DOHH2 (cell line): ENCODE measurements around the gene SLC7A11.

Experiments
- H3F3A ChIP-seq: fragments of 200-600 bp; sonication (generic), shearing (Covaris generic); 2 replicates; pipeline ENCODE4 v1.6.0; 2016; ENCODE audit warnings: antibody characterized with exemption, mild to moderate bottlenecking; ENCODE audit not compliant: control insufficient read depth, insufficient read depth
- H3K27ac ChIP-seq: fragments of 200-600 bp; sonication (generic); 2 replicates; pipeline ENCODE4 v1.5.1; 2014; ENCODE audit warnings: low read depth, mild to moderate bottlenecking, low read length, moderate library complexity
- H3K27me3 ChIP-seq: fragments of 200-600 bp; sonication (generic); 2 replicates; pipeline ENCODE4 v1.6.1; 2014; ENCODE audit warnings: mild to moderate bottlenecking, low read length, mixed read lengths; ENCODE audit not compliant: control insufficient read depth
- H3K36me3 ChIP-seq: fragments of 200-600 bp; sonication (generic); 2 replicates; pipeline ENCODE4 v1.6.1; 2014; ENCODE audit warnings: mild to moderate bottlenecking, low read length, moderate library complexity, mixed read lengths; ENCODE audit not compliant: control insufficient read depth
- H3K4me1 ChIP-seq: fragments of 200-600 bp; sonication (generic); 2 replicates; pipeline ENCODE4 v1.6.1; 2014; ENCODE audit warnings: mild to moderate bottlenecking, low read length, mixed read lengths; ENCODE audit not compliant: control insufficient read depth
- H3K4me2 ChIP-seq: fragments of 200-600 bp; sonication (generic); 2 replicates; pipeline ENCODE4 v1.6.0; 2014; ENCODE audit warnings: mild to moderate bottlenecking, low read length, moderate library complexity
- H3K4me3 ChIP-seq: fragments of 200-600 bp; sonication (generic); 2 replicates; pipeline ENCODE4 v1.5.1; 2014; ENCODE audit warnings: mild to moderate bottlenecking, low read length, mixed read lengths
- H3K79me2 ChIP-seq: fragments of 200-600 bp; sonication (generic); 2 replicates; pipeline ENCODE4 v1.6.1; 2014; ENCODE audit warnings: mild to moderate bottlenecking, low read length, mixed read lengths; ENCODE audit not compliant: control insufficient read depth
- H3K9me2 ChIP-seq: fragments of 200-600 bp; sonication (generic); replicated peaks from 2 replicates; pipeline ENCODE4 v1.6.1; 2014; ENCODE audit warnings: mild to moderate bottlenecking, low read length, mixed read lengths; ENCODE audit not compliant: control insufficient read depth
- H3K9me3 ChIP-seq: fragments of 200-600 bp; sonication (generic); 2 replicates; pipeline ENCODE4 v1.6.1; 2014; ENCODE audit warnings: antibody characterized with exemption, low read length, mixed read lengths; ENCODE audit not compliant: control insufficient read depth, insufficient read depth
- H4K20me1 ChIP-seq: fragments of 200-600 bp; sonication (generic); 2 replicates; pipeline ENCODE4 v1.6.0; 2014; ENCODE audit warnings: low read depth, mild to moderate bottlenecking, antibody characterized with exemption, low read length, moderate library complexity; ENCODE audit not compliant: control insufficient read depth, insufficient read depth
- EZH2phosphoT487 ChIP-seq: fragments of 200-600 bp; sonication (generic); IDR thresholded peaks from 2 replicates; pipeline ENCODE4 v1.6.1; 2017; ENCODE audit warnings: borderline replicate concordance, mild to moderate bottlenecking, antibody characterized with exemption, low read length, moderate library complexity, mixed read lengths
- TF ChIP-seq, protein P1 (sequence below): fragments of 200-600 bp; sonication (generic); IDR thresholded peaks from one replicate; pipeline ENCODE4 v1.5.1; 2014; ENCODE audit warnings: antibody characterized with exemption, mild to moderate bottlenecking, low read depth, low read length; ENCODE audit not compliant: poor library complexity, severe bottlenecking

Gene SLC7A11

DNA sequence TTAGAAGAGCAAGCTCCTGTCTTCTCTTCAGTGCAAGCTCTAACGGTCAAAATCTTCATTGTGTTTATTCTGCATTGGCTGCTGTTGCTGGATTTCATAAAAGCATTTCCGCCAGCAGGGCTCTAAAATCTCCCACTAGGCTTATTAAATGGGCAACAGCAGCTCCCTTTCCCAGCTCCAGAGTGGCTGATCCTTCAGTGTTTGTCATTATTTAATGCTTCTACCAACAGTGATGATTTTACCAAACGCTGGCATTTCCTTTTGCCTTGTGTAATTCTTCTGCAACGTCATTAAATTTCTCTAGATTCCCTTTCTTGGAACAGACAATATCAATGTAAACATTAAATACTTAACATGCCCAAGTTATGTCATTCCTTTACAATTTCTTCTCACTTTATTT is 20.1 kb downstream of the SLC7A11 start:
- Histone ChIP-seq H3K36me3 (no peaks in the 10 kb centered on the region), H3K4me1 (peaks cover 16% of the 10 kb centered on the region), H4K20me1 (no peaks in the 10 kb centered on the region), H3K9me3 (no peaks in the 10 kb centered on the region), H3K9me2 (no peaks in the 10 kb centered on the region), H3K4me3 (no peak overlapping the region), H3K27ac (no peak overlapping the region), H3K79me2 (no peaks in the 10 kb centered on the region), H3K27me3 (no peaks in the 10 kb centered on the region), H3K4me2 (no peak overlapping the region), H3F3A (no peaks in the 10 kb centered on the region)
- TF ChIP-seq, protein P1, sequence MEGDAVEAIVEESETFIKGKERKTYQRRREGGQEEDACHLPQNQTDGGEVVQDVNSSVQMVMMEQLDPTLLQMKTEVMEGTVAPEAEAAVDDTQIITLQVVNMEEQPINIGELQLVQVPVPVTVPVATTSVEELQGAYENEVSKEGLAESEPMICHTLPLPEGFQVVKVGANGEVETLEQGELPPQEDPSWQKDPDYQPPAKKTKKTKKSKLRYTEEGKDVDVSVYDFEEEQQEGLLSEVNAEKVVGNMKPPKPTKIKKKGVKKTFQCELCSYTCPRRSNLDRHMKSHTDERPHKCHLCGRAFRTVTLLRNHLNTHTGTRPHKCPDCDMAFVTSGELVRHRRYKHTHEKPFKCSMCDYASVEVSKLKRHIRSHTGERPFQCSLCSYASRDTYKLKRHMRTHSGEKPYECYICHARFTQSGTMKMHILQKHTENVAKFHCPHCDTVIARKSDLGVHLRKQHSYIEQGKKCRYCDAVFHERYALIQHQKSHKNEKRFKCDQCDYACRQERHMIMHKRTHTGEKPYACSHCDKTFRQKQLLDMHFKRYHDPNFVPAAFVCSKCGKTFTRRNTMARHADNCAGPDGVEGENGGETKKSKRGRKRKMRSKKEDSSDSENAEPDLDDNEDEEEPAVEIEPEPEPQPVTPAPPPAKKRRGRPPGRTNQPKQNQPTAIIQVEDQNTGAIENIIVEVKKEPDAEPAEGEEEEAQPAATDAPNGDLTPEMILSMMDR, result no peak
- no peak for TF ChIP-seq EZH2phosphoT487

GRCh38 chr4:138218976-138219375 is 23.2 kb downstream of the SLC7A11 start:
- H3K4me2 ChIP-seq, result no peak overlapping the region
- no peak overlapping the region for H3K27ac ChIP-seq
- H3K27me3 ChIP-seq, result no peaks in the 10 kb centered on the region
- H3K4me3 ChIP-seq, result no peak overlapping the region
- no peaks in the 10 kb centered on the region for H4K20me1 ChIP-seq
- H3K36me3 ChIP-seq, result no peaks in the 10 kb centered on the region
- no peaks in the 10 kb centered on the region for H3K9me3 ChIP-seq
- H3K9me2 ChIP-seq, result no peaks in the 10 kb centered on the region
- TF ChIP-seq, protein P1, result no peak
- no peak for TF ChIP-seq EZH2phosphoT487
- no peaks in the 10 kb centered on the region for H3K79me2 ChIP-seq
- peaks cover 12% of the 10 kb centered on the region for H3K4me1 ChIP-seq
- H3F3A ChIP-seq, result no peaks in the 10 kb centered on the region

DNA sequence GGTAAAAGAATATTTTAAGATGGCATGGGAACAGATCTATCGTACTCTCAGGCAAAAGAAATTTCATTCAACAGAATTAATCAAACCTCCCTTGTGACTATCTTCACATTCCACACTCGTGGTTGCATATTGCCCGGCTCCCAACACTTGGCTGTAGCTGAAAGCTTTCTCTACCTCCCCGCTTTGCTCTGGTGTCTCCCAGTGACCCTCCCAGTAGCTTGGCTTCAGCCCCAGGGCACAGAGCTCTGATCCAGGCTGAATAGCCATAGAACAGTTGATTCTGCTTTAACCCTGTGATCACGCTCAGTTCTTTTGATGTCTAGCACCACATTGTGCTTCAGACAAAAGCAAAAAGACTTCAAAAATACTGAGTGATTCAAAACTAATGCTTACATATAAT is 24.6 kb downstream of the SLC7A11 start:
- TF ChIP-seq, protein P1, result no peak
- no peak for TF ChIP-seq EZH2phosphoT487
- H3F3A ChIP-seq, result no peaks in the 10 kb centered on the region
- H3K4me3 ChIP-seq, result no peak overlapping the region
- H4K20me1 ChIP-seq, result no peaks in the 10 kb centered on the region
- no peak overlapping the region for H3K27ac ChIP-seq
- H3K36me3 ChIP-seq, result no peaks in the 10 kb centered on the region
- H3K4me1 ChIP-seq, result no peaks in the 10 kb centered on the region; the same call in 1 of the 2 replicates
- H3K4me2 ChIP-seq, result no peak overlapping the region
- H3K9me2 ChIP-seq, result no peaks in the 10 kb centered on the region
- H3K27me3 ChIP-seq, result no peaks in the 10 kb centered on the region
- no peaks in the 10 kb centered on the region for H3K9me3 ChIP-seq
- H3K79me2 ChIP-seq, result no peaks in the 10 kb centered on the region
